H1 (cell line): ENCODE data around the gene LMBR1. TPM values are rescaled to one million over a fixed set of nuclear protein-coding genes. Genes with fewer than 3 reads are reported as not detected.
"Not testable (repeated sequence)": the region's sequence is repeated elsewhere in the genome, so short reads cannot be mapped to it uniquely, and the experiment has no call there.

Experiments used
- CTCF ChIA-PET: fragments of 300-600 bp; sonication (Branson Sonifier 250); formaldehyde crosslinking; loops from one replicate; lab custom pipeline; 2021; ENCODE audit not compliant: partially characterized antibody; lab: Charles Lee
- POLR2A ChIA-PET: fragments of 300-600 bp; sonication (Branson Sonifier 250); formaldehyde crosslinking; loops from one replicate; lab custom pipeline; 2021; ENCODE audit warnings: inconsistent platforms; ENCODE audit not compliant: partially characterized antibody; lab: Charles Lee
- DNase-seq, 2 experiments: peaks; one replicate each; pipeline versions ENCODE4 v3.0.0 to v3.0.0-alpha.2; 2010 to 2022; ENCODE audit warnings: low spot score in 2 of 2, low read depth in 1 of 2, mixed read lengths in 1 of 2
- FAIRE-seq: peaks from 2 replicates; lab custom pipeline; 2011; peaks lifted over from hg19 to GRCh38; lab: Jason Lieb, UNC
- H2AFZ ChIP-seq: 2 replicates; pipeline ENCODE4 v1.8.1; 2012; ENCODE audit warnings: low read length, inconsistent platforms
- H2AK5ac ChIP-seq: 2 replicates; pipeline ENCODE4 v1.6.1; 2013; ENCODE audit warnings: low read depth, low read length
- H2BK120ac ChIP-seq: replicated peaks from 2 replicates; pipeline ENCODE3; 2013; ENCODE audit warnings: low read depth, low read length, inconsistent platforms
- H2BK12ac ChIP-seq: 2 replicates; pipeline ENCODE4 v1.6.1; 2013; ENCODE audit warnings: low read depth, low read length
- H2BK15ac ChIP-seq: 2 replicates; pipeline ENCODE4 v1.6.1; 2013; ENCODE audit warnings: low read length
- H2BK20ac ChIP-seq: 2 replicates; pipeline ENCODE4 v1.6.1; 2013; ENCODE audit warnings: low read length
- H2BK5ac ChIP-seq: 2 replicates; pipeline ENCODE4 v1.6.1; 2013; ENCODE audit warnings: low read depth, low read length
- H3K14ac ChIP-seq: 2 replicates; pipeline ENCODE4 v1.6.1; 2013; ENCODE audit warnings: inconsistent platforms; ENCODE audit not compliant: insufficient read length
- H3K18ac ChIP-seq: 2 replicates; pipeline ENCODE4 v1.6.1; 2013; ENCODE audit warnings: low read length; ENCODE audit errors: extremely low read depth
- H3K23ac ChIP-seq: 2 replicates; pipeline ENCODE4 v1.6.1; 2013; ENCODE audit warnings: inconsistent platforms; ENCODE audit not compliant: insufficient read length
- H3K23me2 ChIP-seq: 2 replicates; pipeline ENCODE4 v1.6.1; 2013; ENCODE audit warnings: low read depth, low read length
- H3K27ac ChIP-seq: 2 replicates; pipeline ENCODE4 v1.6.1; 2011; ENCODE audit warnings: low read depth, low read length, inconsistent platforms
- H3K27me3 ChIP-seq, 4 experiments: replicated peaks in 1 of 4; 1 replicate in 1 of 4; 2 replicates in 3 of 4; pipeline versions ENCODE4 v1.6.1 to v1.8.1; 2011 to 2013; ENCODE audit warnings: low read length in 3 of 4, mild to moderate bottlenecking in 3 of 4, inconsistent platforms in 2 of 4, mixed read lengths in 2 of 4, moderate library complexity in 1 of 4; ENCODE audit not compliant: control insufficient read depth in 3 of 4, insufficient read depth in 3 of 4; ENCODE audit errors: extremely low read depth in 1 of 4
- H3K36me3 ChIP-seq, 4 experiments: 2 replicates each; pipeline versions ENCODE4 v1.6.1 to v1.8.1; 2011 to 2013; ENCODE audit warnings: mild to moderate bottlenecking in 4 of 4, low read length in 3 of 4, moderate library complexity in 2 of 4, control low read depth in 1 of 4, inconsistent platforms in 1 of 4; ENCODE audit not compliant: insufficient read depth in 4 of 4, control insufficient read depth in 2 of 4
- H3K4ac ChIP-seq: replicated peaks from 2 replicates; pipeline ENCODE3; 2013; ENCODE audit warnings: low read length, low read depth, mixed read lengths, inconsistent platforms; ENCODE audit not compliant: insufficient read length
- H3K4me1 ChIP-seq, 4 experiments: replicated peaks in 1 of 4; 1 replicate in 1 of 4; 2 replicates in 3 of 4; pipeline versions ENCODE4 v1.6.1 to v1.8.1; 2011 to 2013; ENCODE audit warnings: low read length in 3 of 4, inconsistent platforms in 2 of 4, mixed read lengths in 1 of 4; ENCODE audit not compliant: insufficient read depth in 4 of 4, control insufficient read depth in 3 of 4
- H3K4me2 ChIP-seq, 2 experiments: 2 replicates each; pipeline versions ENCODE4 v1.6.1 to v1.8.1; 2011 to 2013; ENCODE audit warnings: low read depth in 2 of 2, low read length in 2 of 2, control low read depth in 1 of 2, inconsistent platforms in 1 of 2, mild to moderate bottlenecking in 1 of 2; ENCODE audit not compliant: insufficient read depth in 1 of 2
- H3K4me3 ChIP-seq, 4 experiments: fragments of 200-600, 300-600 bp in 1 of 4; sonication (generic), shearing (Covaris generic), sonication (Bioruptor Twin) in 1 of 4; 2 replicates each; pipeline versions ENCODE4 v1.5.1 to v1.8.1; 2011 to 2016; ENCODE audit warnings: low read length in 4 of 4, low read depth in 3 of 4, control low read depth in 2 of 4, inconsistent platforms in 2 of 4, mild to moderate bottlenecking in 2 of 4, mixed read lengths in 1 of 4, moderate library complexity in 1 of 4; ENCODE audit not compliant: insufficient read depth in 2 of 4; ENCODE audit errors: extremely low read depth in 1 of 4
- H3K56ac ChIP-seq: replicated peaks from 2 replicates; pipeline ENCODE3; 2013; ENCODE audit warnings: low read depth, mild to moderate bottlenecking, mixed read lengths, low read length, inconsistent platforms; ENCODE audit not compliant: insufficient read length
- H3K79me1 ChIP-seq: 2 replicates; pipeline ENCODE4 v1.6.1; 2013; ENCODE audit warnings: low read depth, low read length, control low read depth
- H3K79me2 ChIP-seq, 2 experiments: 2 replicates each; pipeline versions ENCODE4 v1.6.1 to v1.8.1; 2012 to 2013; ENCODE audit warnings: low read length in 2 of 2, mild to moderate bottlenecking in 2 of 2, inconsistent platforms in 1 of 2; ENCODE audit not compliant: insufficient read depth in 2 of 2, control insufficient read depth in 1 of 2
- H3K9ac ChIP-seq, 4 experiments: replicated peaks in 1 of 4; 1 replicate in 1 of 4; 2 replicates in 3 of 4; pipeline versions ENCODE4 v1.6.1 to v1.8.1; 2011 to 2013; ENCODE audit warnings: low read depth in 3 of 4, low read length in 3 of 4, control low read depth in 2 of 4, mild to moderate bottlenecking in 2 of 4, moderate library complexity in 2 of 4, inconsistent platforms in 1 of 4; ENCODE audit errors: extremely low read depth in 1 of 4
- H3K9me3 ChIP-seq, 2 experiments: 2 replicates each; pipeline versions ENCODE4 v1.6.1 to v1.8.1; 2012 to 2013; ENCODE audit warnings: mild to moderate bottlenecking in 2 of 2, moderate library complexity in 2 of 2, control low read depth in 1 of 2, inconsistent platforms in 1 of 2, low read depth in 1 of 2, low read length in 1 of 2, mixed read lengths in 1 of 2; ENCODE audit not compliant: insufficient read depth in 2 of 2
- H4K20me1 ChIP-seq, 2 experiments: replicated peaks in 1 of 2; 2 replicates each; pipeline versions ENCODE3 to v1.8.1; 2011 to 2013; ENCODE audit warnings: inconsistent platforms in 2 of 2, low read length in 2 of 2, mild to moderate bottlenecking in 1 of 2; ENCODE audit not compliant: insufficient read depth in 2 of 2, control insufficient read depth in 1 of 2
- H4K5ac ChIP-seq: 2 replicates; pipeline ENCODE4 v1.6.1; 2013; ENCODE audit warnings: low read length, low read depth, mixed read lengths, inconsistent platforms; ENCODE audit not compliant: insufficient read length
- H4K8ac ChIP-seq: 2 replicates; pipeline ENCODE4 v1.8.0; 2013; ENCODE audit warnings: mild to moderate bottlenecking, moderate library complexity, low read length, inconsistent platforms; ENCODE audit not compliant: insufficient read depth; ENCODE audit errors: extremely low read depth
- H4K91ac ChIP-seq: replicated peaks from 2 replicates; pipeline ENCODE3; 2013; ENCODE audit warnings: low read length, mixed read lengths, inconsistent platforms; ENCODE audit not compliant: insufficient read length
- TCF12 ChIP-seq: IDR thresholded peaks from 2 replicates; pipeline ENCODE4 v1.6.1; 2011; ENCODE audit warnings: low read depth, mild to moderate bottlenecking, low read length
- WGBS, 2 experiments: shearing (Covaris generic) in 1 of 2; methylation state at CpG; one replicate each; pipeline versions ENCODE4 v1.1.6 to v1.1.7; 2013 to 2015; ENCODE audit warnings: low lambda C conversion rate in 2 of 2, mixed read lengths in 2 of 2, inconsistent platforms in 1 of 2, low coverage in 1 of 2, missing lambda C conversion rate in 1 of 2; ENCODE audit not compliant: insufficient replicate concordance in 2 of 2, insufficient coverage in 1 of 2, insufficient read length in 1 of 2; ENCODE audit errors: extremely low coverage in 1 of 2, missing lambda C conversion rate in 1 of 2; 5-methylcytosine and 5-hydroxymethylcytosine counted together
- polyA plus RNA-seq, 7 experiments: library from polyadenylated mRNA; depleted of rRNA in 3 of 7; stranded (reverse) in 5 of 7; unstranded in 2 of 7; fragments of >200 nt in 5 of 7; fragments of 200-250 nt in 2 of 7; gene quantifications; 1 replicate in 5 of 7; 2 replicates in 1 of 7; 4 replicates in 1 of 7; pipeline versions ENCODE4 v1.2.1 to v1.2.3, GENCODE V29; 2011 to 2013; ENCODE audit warnings: missing spikeins in 2 of 7, mixed read lengths in 2 of 7
- total RNA-seq: library from RNA; stranded (reverse); fragmentation: NEBNext Ultra II Directional; extraction: Animal tissue kit (Norgen Biotek cat#: 25700); gene quantifications from 2 replicates; pipeline ENCODE4 v1.2.1, GENCODE V29; 2021

Gene LMBR1
- total and polyA plus RNA-seq, 2 of the 8 experiments (the other 6 are each of a cell fraction or from before 2014, with no cell fraction given) = 15.1 to 70.4 TPM

- no peak for TF ChIP-seq TCF12
Observed at GRCh38 chr7:156861212-156861611, 31.8 kb downstream of the LMBR1 start (continued).

GRCh38 chr7:156860099-156860498 is 32.9 kb downstream of the LMBR1 start:
- H3K4me2 ChIP-seq, H2AFZ ChIP-seq, H2BK20ac ChIP-seq, H3K4me1 ChIP-seq, FAIRE-seq, H2BK120ac ChIP-seq, DNase-seq, H2BK15ac ChIP-seq, H3K9ac ChIP-seq, H4K8ac ChIP-seq, H4K20me1 ChIP-seq, H2BK12ac ChIP-seq, H3K79me1 ChIP-seq, H3K23ac ChIP-seq, H3K23me2 ChIP-seq, H3K27ac ChIP-seq, H3K56ac ChIP-seq, H3K4me3 ChIP-seq, H4K91ac ChIP-seq, H3K18ac ChIP-seq, H2BK5ac ChIP-seq, H2AK5ac ChIP-seq, POLR2A ChIA-PET, H3K14ac ChIP-seq, H3K27me3 ChIP-seq, H4K5ac ChIP-seq, H3K4ac ChIP-seq: not testable (repeated sequence)
- CTCF ChIA-PET = interaction anchor here (1.3 kb wide), 1 partner anchor 39 kb away, joined by 3 read pairs; no protein-coding TSS in a partner anchor
- WGBS, 2 experiments = 96% methylated on average over 8 of the region's 8 CpGs; no CpG with 5 or more reads in 1 of the 2 experiments
- Histone ChIP-seq H3K9me3 (peaks cover 21 to 29% of the 10 kb centered on the region in 2 experiments), H3K36me3 (peaks cover 0 to 30% (median 9%) of the 10 kb centered on the region in 4 experiments; a peak in 4 of 8 replicates), H3K79me2 (peaks cover 0 to 73% of the 10 kb centered on the region in 2 experiments; a peak in 3 of 4 replicates)
